GM12874 (cell line): ENCODE results near the gene MYOG.

Source experiments
- TF ChIP-seq, protein P1 (sequence below): IDR thresholded peaks from 2 replicates; pipeline ENCODE4 v1.5.1; 2011; ENCODE audit warnings: low read depth, mild to moderate bottlenecking, control low read depth, low read length, moderate library complexity; ENCODE audit not compliant: insufficient read depth

MYOG gene

GRCh38 chr1:203040513-203041275 is 45.1 kb downstream of the MYOG start:
- TF ChIP-seq, protein P1, sequence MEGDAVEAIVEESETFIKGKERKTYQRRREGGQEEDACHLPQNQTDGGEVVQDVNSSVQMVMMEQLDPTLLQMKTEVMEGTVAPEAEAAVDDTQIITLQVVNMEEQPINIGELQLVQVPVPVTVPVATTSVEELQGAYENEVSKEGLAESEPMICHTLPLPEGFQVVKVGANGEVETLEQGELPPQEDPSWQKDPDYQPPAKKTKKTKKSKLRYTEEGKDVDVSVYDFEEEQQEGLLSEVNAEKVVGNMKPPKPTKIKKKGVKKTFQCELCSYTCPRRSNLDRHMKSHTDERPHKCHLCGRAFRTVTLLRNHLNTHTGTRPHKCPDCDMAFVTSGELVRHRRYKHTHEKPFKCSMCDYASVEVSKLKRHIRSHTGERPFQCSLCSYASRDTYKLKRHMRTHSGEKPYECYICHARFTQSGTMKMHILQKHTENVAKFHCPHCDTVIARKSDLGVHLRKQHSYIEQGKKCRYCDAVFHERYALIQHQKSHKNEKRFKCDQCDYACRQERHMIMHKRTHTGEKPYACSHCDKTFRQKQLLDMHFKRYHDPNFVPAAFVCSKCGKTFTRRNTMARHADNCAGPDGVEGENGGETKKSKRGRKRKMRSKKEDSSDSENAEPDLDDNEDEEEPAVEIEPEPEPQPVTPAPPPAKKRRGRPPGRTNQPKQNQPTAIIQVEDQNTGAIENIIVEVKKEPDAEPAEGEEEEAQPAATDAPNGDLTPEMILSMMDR, result no peak

GRCh38 chr1:203039609-203040512 is 46.0 kb downstream of the MYOG start:
- TF ChIP-seq, protein P1, result peak; percentile 47; the same call in 1 of the 2 replicates

- TF ChIP-seq, protein P1, result peak; percentile 82
These were observed 46.8 kb downstream of the MYOG start for GRCh38 chr1:203038891-203039608.

GRCh38 chr1:203038217-203038741 is 47.5 kb downstream of the MYOG start:
- TF ChIP-seq, protein P1, result no peak

- TF ChIP-seq, protein P1, result no peak
These were observed 48.2 kb downstream of the MYOG start for GRCh38 chr1:203037509-203038190.

DNA sequence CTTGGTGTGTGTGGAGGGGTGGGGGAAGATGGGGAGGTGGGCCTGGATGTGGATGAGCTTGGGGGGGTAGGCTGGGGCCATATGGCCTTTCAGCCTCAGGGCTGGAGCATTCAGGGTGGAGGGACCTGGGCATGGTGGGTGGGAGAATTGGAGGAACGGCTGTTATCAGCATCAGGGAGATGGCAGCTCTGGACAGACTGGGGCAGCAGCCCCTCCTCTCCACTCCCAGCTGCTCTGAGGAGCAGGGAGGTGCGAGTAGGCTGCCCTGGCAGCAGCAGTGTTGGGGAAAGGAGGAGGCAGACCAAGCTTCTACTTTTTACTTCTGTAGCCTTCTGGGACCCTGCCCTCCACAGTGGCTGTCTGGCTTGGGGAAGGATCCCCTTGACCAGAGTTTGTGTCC is 49.3 kb downstream of the MYOG start:
- TF ChIP-seq, protein P1, result no peak
